Measurements from ENCODE around the gene NF2.

The NF2 gene

DNA sequence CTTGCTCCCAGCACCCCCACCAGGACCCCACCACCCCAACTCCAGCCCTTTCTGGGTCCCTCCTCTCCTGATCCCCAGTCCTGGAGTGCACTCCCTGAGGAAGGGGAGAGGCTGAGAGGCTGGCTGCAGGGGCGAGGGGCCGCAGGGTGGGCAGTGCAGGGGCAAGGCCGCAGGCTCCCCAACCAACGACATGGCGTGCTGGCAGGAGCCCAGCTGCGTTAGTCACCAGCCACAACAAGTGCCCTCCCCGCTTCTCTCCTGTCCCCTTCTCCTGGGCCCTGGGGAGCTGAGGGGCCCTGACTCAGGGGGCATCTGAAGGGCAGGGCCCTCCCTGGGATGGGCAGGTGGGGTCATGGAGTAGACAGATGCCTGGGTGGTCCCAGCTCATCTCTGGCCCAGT, 118.7 kb downstream of the NF2 start:
- Histone ChIP-seq H3K27ac (no peak overlapping the region), H3K4me3 (no peak overlapping the region)
- no peak for DNase-seq (ENCODE audit: low spot score)
- TF ChIP-seq, protein P1, sequence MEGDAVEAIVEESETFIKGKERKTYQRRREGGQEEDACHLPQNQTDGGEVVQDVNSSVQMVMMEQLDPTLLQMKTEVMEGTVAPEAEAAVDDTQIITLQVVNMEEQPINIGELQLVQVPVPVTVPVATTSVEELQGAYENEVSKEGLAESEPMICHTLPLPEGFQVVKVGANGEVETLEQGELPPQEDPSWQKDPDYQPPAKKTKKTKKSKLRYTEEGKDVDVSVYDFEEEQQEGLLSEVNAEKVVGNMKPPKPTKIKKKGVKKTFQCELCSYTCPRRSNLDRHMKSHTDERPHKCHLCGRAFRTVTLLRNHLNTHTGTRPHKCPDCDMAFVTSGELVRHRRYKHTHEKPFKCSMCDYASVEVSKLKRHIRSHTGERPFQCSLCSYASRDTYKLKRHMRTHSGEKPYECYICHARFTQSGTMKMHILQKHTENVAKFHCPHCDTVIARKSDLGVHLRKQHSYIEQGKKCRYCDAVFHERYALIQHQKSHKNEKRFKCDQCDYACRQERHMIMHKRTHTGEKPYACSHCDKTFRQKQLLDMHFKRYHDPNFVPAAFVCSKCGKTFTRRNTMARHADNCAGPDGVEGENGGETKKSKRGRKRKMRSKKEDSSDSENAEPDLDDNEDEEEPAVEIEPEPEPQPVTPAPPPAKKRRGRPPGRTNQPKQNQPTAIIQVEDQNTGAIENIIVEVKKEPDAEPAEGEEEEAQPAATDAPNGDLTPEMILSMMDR (IDR thresholded peaks at IDR 0.05): no peak

DNA sequence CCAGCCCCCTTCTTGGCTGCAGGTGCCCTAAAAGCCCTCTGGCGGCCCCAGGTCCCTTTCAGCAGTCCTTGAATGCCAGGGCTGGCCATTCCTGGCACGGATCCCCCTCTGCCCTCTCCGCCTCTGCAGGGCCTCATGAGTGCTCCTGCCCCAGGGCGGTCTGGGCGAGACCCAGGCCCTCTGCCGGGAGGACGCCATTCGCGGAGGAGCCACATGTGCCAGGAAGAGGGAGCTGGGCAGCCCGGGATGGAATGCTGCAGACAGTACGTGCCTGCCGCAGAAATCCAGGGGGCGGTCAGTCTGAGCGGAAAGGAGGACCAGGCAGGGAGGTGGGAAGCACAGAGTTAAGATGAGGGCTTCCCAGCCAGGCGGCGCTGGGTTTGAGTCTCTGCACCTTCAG, 119.2 kb downstream of the NF2 start:
- no peak overlapping the region for H3K4me3 ChIP-seq
- H3K27ac ChIP-seq: no peak overlapping the region
- DNase-seq (ENCODE audit: low spot score): no peak
- TF ChIP-seq, protein P1 (IDR thresholded peaks at IDR 0.05): no peak

DNA sequence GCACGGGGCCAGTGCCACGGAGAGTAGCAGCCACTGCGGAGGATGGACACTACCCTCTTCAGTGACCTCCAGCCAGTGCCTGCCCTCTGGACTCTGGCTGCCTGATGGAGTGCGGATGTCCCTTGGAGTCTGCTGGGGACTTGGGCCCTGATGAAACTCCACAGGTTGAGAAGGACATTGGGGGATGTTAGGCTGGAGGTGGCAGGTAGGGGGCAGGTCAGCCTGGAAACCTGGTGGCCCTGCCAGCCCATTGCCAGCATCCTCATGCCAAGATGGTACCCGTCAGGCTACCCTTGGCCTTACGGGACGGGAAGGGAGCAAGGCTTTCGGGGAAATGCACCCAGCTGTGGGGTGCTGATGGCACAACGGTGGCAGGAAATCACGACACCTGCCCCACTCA, 120.3 kb downstream of the NF2 start:
- TF ChIP-seq, protein P1 (IDR thresholded peaks at IDR 0.05): no peak
- Histone ChIP-seq H3K4me3 (no peak overlapping the region), H3K27ac (no peak overlapping the region)
- DNase-seq (ENCODE audit: low spot score): no peak

DNA sequence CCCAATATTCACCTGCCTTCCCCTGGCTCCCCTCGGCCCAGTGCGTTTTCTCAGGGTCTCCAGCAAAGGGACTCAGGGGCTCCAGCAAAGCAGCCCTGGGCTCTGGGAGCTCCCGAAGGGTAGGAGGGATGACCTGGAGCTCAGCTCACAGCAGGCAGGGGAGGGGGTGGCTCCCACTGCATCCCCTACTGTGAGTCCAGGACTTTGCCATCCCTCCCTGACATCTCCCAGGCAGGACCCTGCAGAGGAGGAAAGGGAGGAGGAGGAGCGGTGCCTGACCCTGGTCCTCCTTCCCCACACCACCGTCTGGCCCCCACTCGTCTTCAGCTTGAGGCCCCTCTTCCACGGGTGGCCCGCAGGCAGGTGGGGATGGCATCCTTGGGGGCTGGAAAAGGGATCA, 121.4 kb downstream of the NF2 start:
- no peak for DNase-seq (ENCODE audit: low spot score)
- H3K27ac ChIP-seq: no peak overlapping the region
- no peak overlapping the region for H3K4me3 ChIP-seq
- TF ChIP-seq, protein P1 (IDR thresholded peaks at IDR 0.05): no peak

DNA sequence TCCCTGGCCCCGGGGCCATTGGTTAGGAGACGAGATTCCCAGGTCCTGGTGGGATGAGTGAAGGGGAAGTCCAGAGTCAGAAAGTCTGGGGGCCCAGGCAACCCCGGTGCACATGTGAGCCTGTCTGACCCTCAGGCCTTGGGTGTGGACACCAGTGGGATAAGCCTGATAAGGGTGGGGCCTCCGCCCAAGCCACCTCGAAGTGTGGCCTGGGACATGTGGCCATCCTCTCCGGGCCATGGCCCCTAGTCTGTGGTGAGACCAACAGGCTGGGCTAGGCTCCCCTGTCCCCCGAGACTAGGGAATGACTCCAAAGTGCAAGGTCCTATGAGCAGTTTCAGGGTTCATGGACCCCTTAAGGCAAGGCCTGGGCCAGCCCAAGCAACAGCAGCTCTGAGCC, 122.7 kb downstream of the NF2 start:
- no peak overlapping the region for H3K27ac ChIP-seq
- no peak overlapping the region for H3K4me3 ChIP-seq
- TF ChIP-seq, protein P1 (IDR thresholded peaks at IDR 0.05): no peak
- no peak for DNase-seq (ENCODE audit: low spot score)

DNA sequence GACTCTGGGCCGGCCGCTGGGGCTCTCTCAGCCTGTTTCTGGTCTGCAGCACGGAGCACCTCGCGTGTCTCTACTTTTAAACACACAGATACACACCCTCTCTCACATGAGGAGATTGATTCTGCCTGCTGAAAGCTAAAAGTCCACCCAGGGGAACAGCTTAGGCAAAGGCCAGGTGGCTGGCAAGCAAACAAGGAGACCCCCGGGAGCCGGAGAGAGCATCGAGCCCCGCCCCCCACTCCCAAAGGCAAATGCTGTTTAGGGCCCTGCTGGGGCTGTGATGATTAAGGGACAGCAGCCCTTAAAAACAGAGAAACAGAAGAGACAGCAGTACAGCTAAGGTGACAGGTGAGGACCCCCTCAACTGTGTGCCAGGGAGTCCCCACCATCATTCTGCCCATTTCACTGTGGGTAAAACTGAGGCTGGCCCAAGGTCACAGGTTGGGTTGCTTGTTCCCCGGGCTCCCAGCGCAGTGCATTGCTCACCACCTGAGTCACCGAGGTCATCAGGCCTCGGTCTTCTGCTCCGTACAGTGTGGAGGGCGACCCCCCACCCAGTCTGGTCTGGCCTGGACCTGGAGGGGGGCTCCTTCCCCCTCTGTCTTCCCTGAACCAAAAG, 123.2 kb downstream of the NF2 start:
- TF ChIP-seq, protein P1 (IDR thresholded peaks at IDR 0.05): no peak
- H3K27ac ChIP-seq: no peak overlapping the region

DNA sequence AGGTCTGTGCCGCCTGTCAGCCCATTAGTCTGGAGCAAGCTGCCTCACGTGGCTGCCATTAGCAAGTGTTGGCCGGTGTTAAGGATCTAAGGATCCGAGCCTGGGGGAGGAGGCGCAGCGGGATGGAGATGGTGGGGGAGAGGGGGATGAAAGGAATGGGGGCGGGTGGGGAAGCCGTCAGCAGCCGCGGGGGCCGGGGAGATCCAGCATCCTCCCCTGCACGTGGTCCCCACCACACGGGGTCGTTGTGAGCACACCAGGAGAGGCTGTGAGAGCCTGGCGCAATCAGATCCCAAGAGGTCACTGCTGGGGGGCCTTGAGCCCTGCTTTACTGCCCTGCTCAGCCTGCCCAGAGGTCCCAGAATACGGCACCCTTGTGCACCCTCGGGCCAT, 123.7 kb downstream of the NF2 start:
- TF ChIP-seq, protein P1 (IDR thresholded peaks at IDR 0.05): no peak
- Histone ChIP-seq H3K4me3 (no peak overlapping the region), H3K27ac (no peak overlapping the region)
- DNase-seq (ENCODE audit: low spot score): no peak

More for the DNA sequence above, 123.2 kb downstream of the NF2 start:
- no peak overlapping the region for H3K4me3 ChIP-seq
- DNase-seq (ENCODE audit: low spot score): no peak
